Stimulated activated CD4-positive, alpha-beta T cell treated with anti-CD3 and anti-CD28 coated beads, Interleukin-1b, Interleukin-23, amount 100 ng/mL, for 4 hours (primary cell): ENCODE measurements around the gene ZNF784.
A peak's percentile ranks its signal among the peaks of the same experiment; 100 is the strongest.

Experiments used
- DNase-seq, 2 donors: peaks; one replicate each; pipeline ENCODE4 v3.0.0-alpha.2; 2020; ENCODE audit warnings: low read depth in 2 of 2

Gene ZNF784

GRCh38 chr19:55656988-55657747 is 32.8 kb upstream of the ZNF784 start:
- DNase-seq: no peak

- no peak for DNase-seq
These were observed 32.2 kb upstream of the ZNF784 start for GRCh38 chr19:55656552-55656951.

GRCh38 chr19:55655648-55656040 is 31.3 kb upstream of the ZNF784 start:
- no peak for DNase-seq

GRCh38 chr19:55654868-55655647 is 30.7 kb upstream of the ZNF784 start, which contains the start of gene U2AF2:
TSS of gene U2AF2 (plus strand) at chr19:55655035. CDS start at chr19:55655105, 70 bp downstream.
- peak; percentile 97 to 98 for DNase-seq

GRCh38 chr19:55654323-55654867 is 30.0 kb upstream of the ZNF784 start:
- DNase-seq: peak; percentile 95 to 96

- peak; percentile 96 to 99 for DNase-seq
These were observed 29.4 kb upstream of the ZNF784 start for GRCh38 chr19:55653651-55654322.

- DNase-seq: no peak
These were observed 28.2 kb upstream of the ZNF784 start for GRCh38 chr19:55652311-55653128.

- no peak for DNase-seq
These were observed 26.9 kb upstream of the ZNF784 start for GRCh38 chr19:55651236-55651635.

- no peak for DNase-seq
These were observed 26.4 kb upstream of the ZNF784 start for GRCh38 chr19:55650602-55651230.

GRCh38 chr19:55650126-55650557 is 25.8 kb upstream of the ZNF784 start:
- DNase-seq: no peak

- DNase-seq: no peak
These were observed 25.1 kb upstream of the ZNF784 start for GRCh38 chr19:55649268-55650125.

GRCh38 chr19:55648585-55649267 is 24.4 kb upstream of the ZNF784 start:
- no peak for DNase-seq

GRCh38 chr19:55647732-55648584 is 23.6 kb upstream of the ZNF784 start, which contains the start of gene CCDC106:
TSS of gene CCDC106 (plus strand) at chr19:55648212. CDS start at chr19:55649047, 835 bp downstream.
- peak in 1 of 2 donors; percentile 55 for DNase-seq

GRCh38 chr19:55646889-55647731 is 22.7 kb upstream of the ZNF784 start:
- DNase-seq: no peak

GRCh38 chr19:55645512-55645881 is 21.1 kb upstream of the ZNF784 start:
- DNase-seq: no peak

GRCh38 chr19:55644842-55645511 is 20.6 kb upstream of the ZNF784 start:
- DNase-seq: no peak
